Measurements from ENCODE around the gene CNGA2. TPM values are rescaled to one million over a fixed set of nuclear protein-coding genes. Genes with fewer than 3 reads are reported as not detected.
"Not testable (repeated sequence)": the region's sequence is repeated elsewhere in the genome, so short reads cannot be mapped to it uniquely, and the experiment has no call there.

The CNGA2 gene
- polyA plus RNA-seq (ENCODE audit: insufficient read length in 4 of 4): not detected

DNA sequence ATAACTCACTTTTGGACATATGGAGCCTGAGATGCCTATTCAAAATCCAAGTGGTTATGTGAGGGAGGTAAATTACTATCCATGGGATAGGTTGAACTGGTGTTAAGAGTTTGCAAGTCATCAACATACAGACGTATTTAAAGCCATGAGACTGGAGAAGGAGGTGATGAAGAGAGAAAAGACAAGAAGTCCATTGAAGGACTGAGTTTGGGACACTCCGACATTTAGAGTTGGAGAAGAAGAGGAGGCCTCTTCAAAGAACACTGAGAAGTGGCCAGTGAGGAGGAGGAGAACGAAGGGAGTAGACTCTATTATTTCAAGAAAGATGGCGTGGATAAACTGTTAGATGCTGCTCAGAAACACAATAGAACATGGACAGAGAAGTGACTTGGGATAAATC, at the start of gene CNGA2:
Gene CNGA2 (plus strand): TSS at position 301 of the 400 bp plus-strand sequence. CDS start 3,738 bp downstream, outside the sequence.
- no peak for DNase-seq (ENCODE audit: low read depth in 4 of 4, low spot score in 3 of 4)

DNA sequence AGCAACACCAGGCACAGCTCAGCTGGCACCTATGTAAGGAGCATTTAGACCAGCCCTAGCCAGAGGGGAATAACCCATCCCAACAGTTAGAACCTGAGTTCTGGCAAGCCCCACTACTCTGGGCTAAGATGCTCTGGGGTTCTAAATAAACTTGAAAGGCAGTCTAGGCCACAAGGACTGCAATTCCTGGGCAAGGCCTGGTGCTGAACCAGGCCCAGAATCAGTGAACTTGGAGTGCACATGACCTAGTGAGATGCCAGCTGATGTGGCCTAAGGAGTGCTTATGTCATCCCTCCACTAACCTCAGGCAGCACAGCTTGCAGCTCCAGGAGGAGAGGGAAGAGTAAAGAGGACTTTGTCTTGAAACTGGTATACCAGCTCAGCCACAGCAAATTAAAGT, 46.9 kb upstream of the CNGA2 start:
- DNase-seq (ENCODE audit: low read depth in 4 of 4, low spot score in 3 of 4): no peak

DNA sequence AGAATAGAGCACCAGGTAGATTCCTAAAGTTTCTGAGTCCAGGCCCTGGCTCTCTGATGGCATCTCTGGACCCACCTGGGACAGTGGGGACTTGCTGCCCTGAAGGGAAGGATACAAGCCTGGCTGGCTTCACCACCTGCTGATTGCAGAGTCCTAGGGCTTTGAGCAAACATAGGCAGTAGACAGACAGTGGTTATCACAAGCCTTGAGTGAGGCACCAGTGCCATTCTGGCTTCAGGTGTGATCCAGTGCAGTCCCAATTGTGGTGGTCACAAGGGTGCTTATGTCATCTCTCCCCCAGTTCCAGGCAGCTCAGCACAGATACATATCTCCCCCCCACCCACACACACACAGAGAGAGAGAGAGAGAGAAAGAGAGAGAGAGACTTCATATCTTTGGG, 45.9 kb upstream of the CNGA2 start:
- no peak for DNase-seq (ENCODE audit: low read depth in 4 of 4, low spot score in 3 of 4)

- DNase-seq (ENCODE audit: low read depth in 4 of 4, low spot score in 3 of 4): no peak
Measured at GRCh38 chrX:151692825-151693224, 41.7 kb upstream of the CNGA2 start.

GRCh38 chrX:151694121-151694520, 40.4 kb upstream of the CNGA2 start:
- DNase-seq (ENCODE audit: low read depth in 4 of 4, low spot score in 3 of 4): no peak

DNA sequence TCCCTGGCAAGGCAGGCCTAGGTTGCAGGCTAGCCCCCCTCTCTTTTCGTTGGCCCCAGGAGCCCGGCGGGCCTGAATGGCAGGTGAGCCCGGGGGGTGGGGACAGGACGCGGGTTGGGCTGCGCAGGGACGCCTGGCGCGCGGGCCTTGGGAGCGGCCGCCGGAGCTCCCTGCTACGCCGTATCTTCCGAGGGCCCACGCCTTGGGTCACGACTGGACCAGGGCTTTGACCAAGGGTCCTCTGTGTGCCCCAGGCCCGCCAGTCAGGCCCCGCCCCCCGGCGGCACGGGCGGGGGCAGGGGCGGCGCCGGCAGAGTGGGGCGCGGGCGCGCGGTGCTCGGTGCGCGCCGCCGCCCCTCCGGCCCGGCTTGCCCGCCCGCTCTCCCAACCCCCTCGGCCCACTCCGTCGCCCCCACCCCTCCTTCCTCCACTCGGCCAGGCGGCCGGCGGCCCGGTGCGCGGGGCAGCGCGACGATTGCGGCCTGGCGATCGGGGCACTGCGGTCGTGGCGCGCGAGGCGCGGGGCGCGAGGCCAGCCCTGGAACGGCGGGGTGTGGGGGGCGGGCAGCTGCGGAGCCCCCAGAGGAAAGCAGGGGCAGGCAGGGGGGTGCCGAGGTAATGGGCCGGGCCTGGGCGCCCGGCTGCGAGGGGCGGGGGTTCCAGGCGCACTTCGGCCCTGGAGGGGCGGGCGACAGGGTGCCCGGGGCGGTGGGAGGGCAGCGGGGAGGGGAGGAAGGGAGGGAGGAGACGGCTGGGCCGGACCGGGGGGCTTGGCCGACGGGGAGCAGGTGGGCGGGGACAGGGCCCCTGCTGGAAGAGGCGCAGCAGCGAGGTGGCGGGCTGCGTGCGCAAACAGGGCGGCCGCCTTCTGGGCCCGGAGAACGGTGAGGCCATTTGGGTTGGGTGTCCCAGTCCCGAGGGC, 39.6 kb upstream of the CNGA2 start, which contains the start of gene PRRG3:
Gene PRRG3 (plus strand): TSS at position 798 of the 922 bp plus-strand sequence. CDS start 3,357 bp downstream, outside the sequence.
- DNase-seq (ENCODE audit: low read depth in 4 of 4, low spot score in 3 of 4): no peak

DNA sequence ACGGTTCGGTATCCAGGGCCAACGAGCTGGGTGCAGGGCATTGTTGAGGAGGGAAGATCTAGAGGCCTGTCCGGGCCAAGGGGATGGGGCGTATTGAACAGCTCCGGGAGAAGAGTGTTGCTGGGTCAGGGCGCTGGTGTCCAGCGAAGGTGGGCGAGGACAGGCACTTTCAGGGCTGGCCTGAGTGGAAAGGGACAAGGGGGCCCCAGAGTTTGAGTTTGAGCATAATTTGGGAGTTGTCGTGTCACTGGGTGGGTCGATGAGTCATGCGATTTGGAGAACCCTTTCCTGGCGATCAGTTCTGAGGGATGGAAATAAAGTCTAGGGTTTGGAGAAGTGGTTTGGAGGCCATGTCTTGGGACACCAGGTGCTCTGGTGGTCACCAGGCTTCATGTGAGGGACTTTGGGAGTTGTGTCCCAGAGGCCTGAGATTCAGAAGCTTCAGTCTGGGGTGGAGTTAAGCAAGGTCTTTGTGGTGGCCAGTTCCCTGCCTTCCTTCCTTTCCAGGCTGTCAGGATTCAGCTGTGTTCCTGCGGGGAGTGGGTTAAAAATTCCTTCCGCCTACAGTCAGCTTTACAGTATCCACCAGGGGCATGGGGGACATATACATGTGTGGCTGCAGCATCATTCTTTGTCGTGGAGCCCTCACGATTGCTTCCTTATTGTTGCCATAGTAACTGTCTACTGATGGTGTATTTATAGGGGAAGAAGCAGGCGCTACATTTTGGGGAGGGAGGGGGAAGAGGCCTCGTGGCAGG, 38.8 kb upstream of the CNGA2 start:
- DNase-seq (ENCODE audit: low read depth in 4 of 4, low spot score in 3 of 4): no peak

DNA sequence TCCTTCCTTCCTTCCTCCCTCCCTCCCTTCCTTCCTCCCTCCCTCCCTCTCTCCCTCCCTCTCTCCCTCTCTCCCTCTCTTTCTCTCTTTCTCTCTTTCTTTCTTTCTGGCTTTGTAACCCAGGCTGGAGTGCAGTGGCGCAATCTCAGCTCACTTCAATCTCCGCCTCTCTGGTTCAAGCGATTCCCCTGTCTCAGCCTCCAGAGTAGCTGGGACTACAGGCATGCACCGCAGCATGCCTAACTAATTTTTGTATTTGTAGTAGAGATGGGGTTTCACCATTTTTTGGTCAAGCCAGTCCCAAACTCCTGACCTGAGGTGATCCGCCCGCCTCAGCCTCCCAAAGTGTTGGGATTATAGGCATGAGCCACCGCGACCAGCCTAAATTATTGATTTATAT, 37.5 kb upstream of the CNGA2 start:
- DNase-seq (ENCODE audit: low read depth in 4 of 4, low spot score in 3 of 4): not testable (repeated sequence)

DNA sequence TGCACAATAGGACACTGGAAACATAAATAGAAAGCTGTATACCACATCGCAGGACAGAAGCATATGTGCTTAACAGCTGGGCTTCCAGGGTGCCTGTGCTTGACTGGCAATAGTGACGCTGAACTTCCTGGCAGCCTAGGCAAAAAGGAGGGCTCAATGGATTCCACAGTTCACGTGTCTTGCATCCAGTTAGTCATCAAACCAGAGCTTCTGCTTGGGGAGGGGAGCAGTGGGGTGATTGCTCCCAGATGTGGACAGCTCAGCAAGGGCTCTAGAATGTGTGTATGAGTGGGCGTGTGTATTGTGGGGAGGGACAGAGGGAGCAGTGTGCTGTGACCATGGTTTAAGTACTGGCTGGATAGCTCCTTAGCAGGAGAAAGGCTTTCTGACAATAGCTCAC, 37.0 kb upstream of the CNGA2 start:
- no peak for DNase-seq (ENCODE audit: low read depth in 4 of 4, low spot score in 3 of 4)

GRCh38 chrX:151698485-151698884, 36.1 kb upstream of the CNGA2 start:
- no peak for DNase-seq (ENCODE audit: low read depth in 4 of 4, low spot score in 3 of 4)

- no peak for DNase-seq (ENCODE audit: low read depth in 4 of 4, low spot score in 3 of 4)
Measured at GRCh38 chrX:151699746-151700145, 34.8 kb upstream of the CNGA2 start.

DNA sequence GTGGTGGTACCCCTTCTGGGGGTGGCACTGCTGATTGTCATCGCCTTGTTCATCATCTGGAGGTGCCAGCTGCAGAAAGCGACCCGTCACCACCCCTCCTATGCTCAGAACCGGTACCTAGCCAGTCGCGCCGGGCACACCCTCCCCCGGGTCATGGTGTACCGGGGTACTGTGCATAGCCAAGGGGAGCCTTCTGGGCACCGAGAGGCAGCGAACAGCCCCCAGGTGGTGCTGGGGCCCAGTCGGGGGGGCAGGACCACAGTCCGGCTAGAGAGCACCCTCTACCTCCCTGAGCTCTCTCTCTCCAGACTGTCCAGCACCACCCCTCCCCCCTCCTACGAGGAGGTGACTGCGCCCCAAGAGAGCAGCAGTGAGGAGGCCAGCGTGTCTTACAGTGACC, 34.0 kb upstream of the CNGA2 start:
- DNase-seq (ENCODE audit: low read depth in 4 of 4, low spot score in 3 of 4): no peak

DNA sequence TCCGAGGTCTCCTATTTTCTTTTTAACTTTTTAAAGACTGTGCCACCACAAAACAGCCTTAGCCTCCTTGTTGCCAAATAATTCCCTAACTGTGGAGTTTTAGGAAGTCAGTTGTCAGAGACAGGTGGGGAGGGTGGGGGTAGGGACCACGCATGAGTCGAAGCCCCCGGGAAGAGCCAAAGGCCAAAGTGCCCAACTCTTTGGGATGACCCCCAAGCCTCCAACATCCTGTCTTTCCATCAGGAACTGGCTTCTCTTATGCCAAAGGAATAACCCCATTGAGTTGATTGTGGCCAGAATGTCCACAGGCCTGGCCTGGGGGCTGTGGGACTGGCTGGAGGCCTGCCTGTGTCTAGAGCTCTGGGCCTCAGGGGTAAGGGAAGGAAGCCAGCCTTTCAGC, 33.5 kb upstream of the CNGA2 start:
- DNase-seq (ENCODE audit: low read depth in 4 of 4, low spot score in 3 of 4): no peak

GRCh38 chrX:151701531-151701930, 33.0 kb upstream of the CNGA2 start:
- DNase-seq (ENCODE audit: low read depth in 4 of 4, low spot score in 3 of 4): no peak

DNA sequence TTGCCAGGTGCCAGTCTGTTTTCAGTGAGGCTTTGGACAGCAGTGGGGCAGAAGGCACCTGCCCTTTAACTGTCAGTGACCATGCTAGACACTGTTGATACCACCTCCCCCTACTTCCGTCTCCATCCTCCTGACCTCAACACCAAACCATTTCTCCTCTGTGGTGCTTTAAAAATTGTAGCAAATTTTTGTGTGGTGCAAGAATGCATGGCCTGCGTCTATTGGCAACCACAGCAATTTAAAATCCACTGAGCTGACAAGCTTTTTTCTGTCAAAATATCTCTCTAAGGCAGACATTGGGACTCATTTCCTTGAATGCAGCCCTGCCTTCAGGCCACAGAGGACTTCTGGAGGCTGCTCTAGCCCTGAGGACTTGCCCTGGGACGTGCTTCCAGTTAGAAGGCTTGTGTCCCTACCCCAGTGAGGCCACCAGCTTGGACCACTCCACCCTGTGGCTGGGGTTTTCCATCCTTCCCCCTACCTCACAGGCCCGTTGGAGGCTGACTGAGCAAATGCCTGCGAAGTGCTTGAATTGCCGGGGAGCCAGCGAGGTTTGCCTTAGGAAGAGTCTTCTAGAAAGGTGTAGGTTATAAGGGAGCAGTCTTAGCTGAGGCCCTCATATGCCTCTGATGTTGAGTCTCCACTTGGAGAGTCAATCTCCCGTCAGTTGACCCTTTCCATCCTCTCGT, 32.4 kb upstream of the CNGA2 start:
- DNase-seq (ENCODE audit: low read depth in 4 of 4, low spot score in 3 of 4): no peak

GRCh38 chrX:151702741-151703340, 31.7 kb upstream of the CNGA2 start:
- no peak for DNase-seq (ENCODE audit: low read depth in 4 of 4, low spot score in 3 of 4)

GRCh38 chrX:151703487-151703886, 31.1 kb upstream of the CNGA2 start:
- DNase-seq (ENCODE audit: low read depth in 4 of 4, low spot score in 3 of 4): no peak

DNA sequence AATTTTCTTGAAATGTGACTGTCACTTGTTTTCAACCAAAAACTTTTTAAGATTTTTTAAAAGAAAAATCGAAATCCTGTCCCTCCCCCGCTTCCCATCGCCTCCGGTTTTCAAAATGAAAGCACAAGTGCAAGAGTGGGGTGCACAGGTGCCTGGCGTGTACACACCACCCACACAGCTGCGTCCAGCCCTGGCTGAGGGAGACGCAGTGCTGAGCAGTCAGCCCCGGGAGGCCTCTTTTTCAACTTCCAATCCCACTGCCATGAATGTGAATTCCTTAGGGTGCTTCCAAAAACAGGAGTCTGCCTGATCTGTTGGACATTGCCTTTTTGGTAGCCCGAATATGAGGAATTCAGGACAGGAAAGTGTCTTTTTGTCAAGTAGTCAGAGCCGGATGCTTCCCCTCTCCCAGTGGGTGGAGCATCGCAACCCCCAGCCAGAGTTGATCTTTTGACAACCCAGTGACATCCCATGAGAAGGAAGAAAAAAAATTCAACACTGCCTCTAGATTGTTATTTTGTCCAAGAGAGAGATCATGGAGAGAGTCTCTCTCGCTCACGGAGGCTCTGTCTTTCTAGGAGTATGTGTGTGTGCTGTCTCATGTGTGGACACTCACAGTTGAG, 30.4 kb upstream of the CNGA2 start:
- DNase-seq (ENCODE audit: low read depth in 4 of 4, low spot score in 3 of 4): no peak

GRCh38 chrX:151708821-151709220, 25.7 kb upstream of the CNGA2 start:
- DNase-seq (ENCODE audit: low read depth in 4 of 4, low spot score in 3 of 4): no peak

- no peak for DNase-seq (ENCODE audit: low read depth in 4 of 4, low spot score in 3 of 4)
Measured at GRCh38 chrX:151710457-151710856, 24.1 kb upstream of the CNGA2 start.
